HepG2 (cell line): ENCODE measurements around the gene RBM27. TPM values are rescaled to one million over a fixed set of nuclear protein-coding genes. Genes with fewer than 3 reads are reported as not detected.

Experiments
- CEBPZ ChIP-seq: IDR thresholded peaks from 2 replicates; pipeline ENCODE4 v1.6.1; 2012; ENCODE audit warnings: low read length, improper control_type of control experiment
- ERF ChIP-seq: IDR thresholded peaks from 2 replicates; pipeline ENCODE4 v1.6.1; 2018; ENCODE audit warnings: missing biosample characterization, missing genetic modification reagents
- FLYWCH1 ChIP-seq: sonication (generic); formaldehyde crosslinking; IDR thresholded peaks from 2 replicates; pipeline ENCODE4 v1.8.1; 2023; ENCODE audit warnings: mild to moderate bottlenecking, missing genetic modification reagents
- FOXA1 ChIP-seq, 2 experiments: fragments of 450-650 bp in 1 of 2; sonication (generic) in 1 of 2; formaldehyde crosslinking in 1 of 2; IDR thresholded peaks; 2 replicates each; pipeline versions ENCODE4 v1.4.0 to v1.6.1; 2016 to 2020; ENCODE audit warnings: missing genetic modification reagents in 1 of 2
- FOXM1 ChIP-seq: sonication (generic); formaldehyde crosslinking; IDR thresholded peaks from 2 replicates; pipeline ENCODE4 v1.5.0; 2020; ENCODE audit warnings: missing genetic modification reagents
- IRF2 ChIP-seq: IDR thresholded peaks from 2 replicates; pipeline ENCODE4 v1.6.1; 2018; ENCODE audit warnings: missing genetic modification reagents, missing compliant biosample characterization
- MTERF4 ChIP-seq: sonication (generic); formaldehyde crosslinking; IDR thresholded peaks from 2 replicates; pipeline ENCODE4 v1.8.0; 2023; ENCODE audit warnings: mild to moderate bottlenecking, missing genetic modification reagents
- ONECUT2 ChIP-seq: sonication (generic); formaldehyde crosslinking; IDR thresholded peaks from 2 replicates; pipeline ENCODE4 v1.4.0; 2020; ENCODE audit warnings: missing genetic modification reagents
- PAWR ChIP-seq: sonication (generic); formaldehyde crosslinking; IDR thresholded peaks from 2 replicates; pipeline ENCODE4 v1.4.0; 2020; ENCODE audit warnings: missing genetic modification reagents, mild to moderate bottlenecking, borderline replicate concordance
- PCBP1 ChIP-seq: fragments of 200-400 bp; formaldehyde crosslinking; IDR thresholded peaks from 2 replicates; pipeline ENCODE4 v1.6.1; 2017; ENCODE audit warnings: mild to moderate bottlenecking, low read depth, low read length, borderline replicate concordance
- SMYD3 ChIP-seq: sonication (generic); formaldehyde crosslinking; IDR thresholded peaks from 2 replicates; pipeline ENCODE4 v1.8.1; 2023; ENCODE audit warnings: mild to moderate bottlenecking, missing genetic modification reagents
- SRY ChIP-seq: sonication (generic); formaldehyde crosslinking; IDR thresholded peaks from 2 replicates; pipeline ENCODE4 v1.8.0; 2022; ENCODE audit warnings: mild to moderate bottlenecking, missing genetic modification reagents
- THAP11 ChIP-seq: IDR thresholded peaks from 2 replicates; pipeline ENCODE4 v1.6.1; 2016; ENCODE audit warnings: missing biosample characterization, missing genetic modification reagents
- ZBTB1 ChIP-seq: sonication (generic); formaldehyde crosslinking; IDR thresholded peaks from 2 replicates; pipeline ENCODE4 v1.4.0; 2020; ENCODE audit warnings: missing genetic modification reagents, borderline replicate concordance
- ZBTB38 ChIP-seq: sonication (generic); formaldehyde crosslinking; IDR thresholded peaks from 2 replicates; pipeline ENCODE4 v1.5.1; 2020; ENCODE audit warnings: mild to moderate bottlenecking, missing genetic modification reagents
- ZBTB40 ChIP-seq, 2 experiments: fragments of 450-650 bp in 1 of 2; sonication (generic) in 1 of 2; formaldehyde crosslinking in 1 of 2; IDR thresholded peaks; 2 replicates each; pipeline versions ENCODE4 v1.6.1 to v1.8.0; 2016 to 2022; ENCODE audit warnings: antibody characterized with exemption in 1 of 2, mild to moderate bottlenecking in 1 of 2, missing genetic modification reagents in 1 of 2
- ZNF766 ChIP-seq: sonication (generic); formaldehyde crosslinking; IDR thresholded peaks from 2 replicates; pipeline ENCODE4 v1.5.0; 2020; ENCODE audit warnings: missing genetic modification reagents, borderline replicate concordance
- ZNF772 ChIP-seq: sonication (generic); formaldehyde crosslinking; IDR thresholded peaks from 2 replicates; pipeline ENCODE4 v1.5.0; 2020; ENCODE audit warnings: mild to moderate bottlenecking, missing genetic modification reagents
- polyA plus RNA-seq, 8 experiments: library from polyadenylated mRNA; depleted of rRNA in 3 of 8; stranded (reverse) in 7 of 8; unstranded in 1 of 8; fragments of >200 nt; fragmentation: Illumina TruSeq in 4 of 8; extraction: Trizol in 4 of 8; gene quantifications; 2 replicates each; pipeline versions ENCODE4 v1.2.1 to v1.2.3, GENCODE V29; 2011 to 2016; ENCODE audit warnings: low read depth in 4 of 8, missing spikeins in 1 of 8, mixed read lengths in 1 of 8; ENCODE audit not compliant: insufficient read depth in 1 of 8
- total RNA-seq, 5 experiments: library from RNA; depleted of rRNA; stranded (reverse); fragments of >200 nt; fragmentation: Illumina TruSeq; extraction: Trizol; gene quantifications; 2 replicates each; pipeline ENCODE4 v1.2.3, GENCODE V29; 2016; ENCODE audit warnings: low read depth in 1 of 5

Gene RBM27
- total and polyA plus RNA-seq, 2 of the 13 experiments (the other 11 are each of a cell fraction or from before 2014, with no cell fraction given) = 12.9 to 23.4 TPM

GRCh38 chr5:146169076-146169475 is 34.3 kb upstream of the RBM27 start (continued):
- TF ChIP-seq ZNF772 (CRISPR knock-in tag) = no peak
- TF ChIP-seq ZBTB40 (IDR thresholded peaks at IDR 0.05) = no peak
- TF ChIP-seq ZBTB40 (CRISPR knock-in tag; IDR thresholded peaks at IDR 0.05) = no peak
- no peak for TF ChIP-seq ZNF766 (CRISPR knock-in tag)
- TF ChIP-seq FOXM1 = no peak
- no peak for TF ChIP-seq PAWR
- no peak for TF ChIP-seq SRY (CRISPR knock-in tag)
- TF ChIP-seq ZBTB1 (CRISPR knock-in tag) = no peak
- TF ChIP-seq PCBP1 = no peak
- TF ChIP-seq MTERF4 = no peak
- no peak for TF ChIP-seq ERF (CRISPR knock-in tag)
- TF ChIP-seq CEBPZ = no peak
- no peak for TF ChIP-seq ZBTB38 (CRISPR knock-in tag)
- TF ChIP-seq SMYD3 = no peak
- no peak for TF ChIP-seq FOXA1 (IDR thresholded peaks at IDR 0.05)
- TF ChIP-seq FOXA1 (CRISPR knock-in tag; IDR thresholded peaks at IDR 0.05) = peak; percentile 43; the same call in 1 of the 2 replicates
- TF ChIP-seq ONECUT2 = no peak
- TF ChIP-seq FLYWCH1 (CRISPR knock-in tag) = no peak
- peak; percentile 53 for TF ChIP-seq THAP11
- TF ChIP-seq IRF2 = no peak; the same call in 1 of the 2 replicates
